ENCODE results near the gene DLG2.

DNA sequence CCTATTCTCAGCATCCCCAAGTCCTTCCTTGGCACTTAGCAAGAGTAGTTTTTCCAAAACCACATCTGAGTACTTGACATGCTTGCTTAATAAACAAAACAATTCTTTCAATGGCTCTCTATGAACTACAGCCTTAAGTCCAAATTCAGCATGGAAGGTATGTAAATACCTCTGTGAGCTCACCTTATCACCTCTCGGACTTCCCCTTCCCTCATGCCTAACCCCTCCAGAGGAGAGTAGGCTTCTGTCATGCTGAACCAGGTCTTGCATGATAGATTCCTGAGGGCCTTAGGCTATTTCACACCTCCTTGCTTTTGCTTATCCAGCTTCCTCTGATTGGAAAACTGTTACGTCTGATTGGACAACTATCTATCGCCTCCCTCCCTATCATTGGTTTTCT is 2028.1 kb downstream of the DLG2 start:
- TF ChIP-seq POLR2A (IDR thresholded peaks at IDR 0.05; ENCODE audit: low read depth, low read length) = no peak
- TF ChIP-seq ELK1 (IDR thresholded peaks at IDR 0.05; ENCODE audit: borderline replicate concordance, low read depth, low read length) = no peak
- no peak for TF ChIP-seq MAZ (IDR thresholded peaks at IDR 0.05; ENCODE audit: borderline replicate concordance, low read depth, low read length)

Measured in IMR-90 (cell line).